ENCODE data around the gene DCAF4.

GRCh38 chr14:72889366-72889765 is 36.9 kb upstream of the DCAF4 start:
- no peak for TF ChIP-seq TAF1 (IDR thresholded peaks at IDR 0.05; ENCODE audit: borderline replicate concordance, insufficient read depth, low read length)
- no peak for TF ChIP-seq REST (IDR thresholded peaks at IDR 0.05; ENCODE audit: insufficient read depth in 1 of 2, low read depth in 2 of 2, low read length in 2 of 2)
- no peak for TF ChIP-seq POLR2AphosphoS5 (IDR thresholded peaks at IDR 0.05; ENCODE audit: low read depth, low read length)
- no peak for TF ChIP-seq FOXP2 (optimal IDR thresholded peaks at IDR 0.05; ENCODE audit: borderline replicate concordance, extremely low read depth, extremely low read length, insufficient read depth)
